T-cell (primary cell): ENCODE results near the gene TMEM201. TPM values are rescaled to one million over a fixed set of nuclear protein-coding genes. Genes with fewer than 3 reads are reported as not detected.

Experiments used
- ATAC-seq, 4 experiments: fragments of 200-7000 bp in 3 of 4; fragments of 150-1000 bp in 1 of 4; cut with Tn5 transposase; replicated peaks in 1 of 4; 1 replicate in 3 of 4; 2 replicates in 1 of 4; pipeline ENCODE4 v1.10.0; 2021; ENCODE audit warnings: moderate library complexity in 3 of 4, mild to moderate bottlenecking in 2 of 4, moderate number of reproducible peaks in 1 of 4
- CTCF ChIA-PET, 2 donors: fragments of 300-600 bp; sonication (Branson Sonifier 250); formaldehyde crosslinking; loops; one replicate each; lab custom pipeline; 2022; ENCODE audit warnings: antibody characterized with exemption in 2 of 2; lab: Charles Lee
- POLR2A ChIA-PET, 2 donors: fragments of 300-600 bp; sonication (Branson Sonifier 250); formaldehyde crosslinking; loops; one replicate each; lab custom pipeline; 2022; ENCODE audit warnings: antibody characterized with exemption in 2 of 2; lab: Charles Lee
- DNase-seq, 35 experiments: peaks; one replicate each; pipeline versions ENCODE4 v3.0.0 to v3.0.0-alpha.2; 2013 to 2023
- H3K27ac ChIP-seq: one replicate; pipeline ENCODE4 v1.5.1; 2013; ENCODE audit warnings: low read length
- H3K27me3 ChIP-seq, 2 experiments: replicated peaks in 1 of 2; 1 replicate in 1 of 2; 2 replicates in 1 of 2; pipeline versions ENCODE4 v1.6.1 to v1.7.0; 2013; ENCODE audit warnings: low read length in 1 of 2, mixed read lengths in 1 of 2; ENCODE audit not compliant: control insufficient read depth in 2 of 2, insufficient read depth in 2 of 2; ENCODE audit errors: extremely low read depth in 1 of 2
- H3K36me3 ChIP-seq, 2 donors: 1 replicate in 1 of 2; 2 replicates in 1 of 2; pipeline versions ENCODE4 v1.6.1 to v1.7.0; 2013; ENCODE audit warnings: low read length in 1 of 2; ENCODE audit not compliant: control insufficient read depth in 2 of 2, insufficient read depth in 1 of 2; ENCODE audit errors: extremely low read depth in 1 of 2
- H3K4me1 ChIP-seq, 2 experiments: 1 replicate in 1 of 2; 2 replicates in 1 of 2; pipeline versions ENCODE4 v1.6.1 to v1.7.0; 2013; ENCODE audit warnings: low read length in 2 of 2, mixed read lengths in 1 of 2; ENCODE audit not compliant: insufficient read depth in 2 of 2, control insufficient read depth in 1 of 2; ENCODE audit errors: extremely low read depth in 1 of 2
- H3K4me3 ChIP-seq, 2 donors: 1 replicate in 1 of 2; 2 replicates in 1 of 2; pipeline versions ENCODE4 v1.5.1 to v1.7.0; 2013; ENCODE audit warnings: mild to moderate bottlenecking in 2 of 2, low read length in 1 of 2, moderate library complexity in 1 of 2; ENCODE audit not compliant: control insufficient read depth in 1 of 2; ENCODE audit errors: extremely low read depth in 1 of 2
- H3K9me3 ChIP-seq: 2 replicates; pipeline ENCODE4 v1.7.0; 2013
- H3K27ac Mint-ChIP-seq, 2 donors: one replicate each; pipeline ENCODE4 v1.8.0; 2020 to 2021; ENCODE audit warnings: mild to moderate bottlenecking in 2 of 2, mixed read lengths in 2 of 2
- H3K27me3 Mint-ChIP-seq, 2 donors: one replicate each; pipeline ENCODE4 v1.8.0; 2021 to 2022; ENCODE audit warnings: mixed read lengths in 2 of 2
- H3K36me3 Mint-ChIP-seq: one replicate; pipeline ENCODE4 v1.8.0; 2021; ENCODE audit warnings: mixed read lengths
- H3K4me1 Mint-ChIP-seq, 3 donors: one replicate each; pipeline ENCODE4 v1.8.0; 2020 to 2022; ENCODE audit warnings: mixed read lengths in 3 of 3, mild to moderate bottlenecking in 1 of 3
- H3K4me3 Mint-ChIP-seq, 3 donors: one replicate each; pipeline ENCODE4 v1.8.0; 2020 to 2022; ENCODE audit warnings: mild to moderate bottlenecking in 3 of 3, mixed read lengths in 3 of 3, moderate library complexity in 3 of 3
- H3K9me3 Mint-ChIP-seq, 3 donors: one replicate each; pipeline ENCODE4 v1.8.0; 2020 to 2022; ENCODE audit warnings: mixed read lengths in 3 of 3
- WGBS: methylation state at CpG from one replicate; pipeline ENCODE4 v1.1.5; 2013; ENCODE audit warnings: missing lambda C conversion rate; ENCODE audit not compliant: insufficient coverage; 5-methylcytosine and 5-hydroxymethylcytosine counted together
- total RNA-seq, 35 experiments: library from RNA in 6 of 35; stranded (reverse) in 6 of 35; fragments of 120-200 nt in 1 of 35; gene quantifications; one replicate each; pipeline versions ENCODE4 v1.2.1 to v1.2.4 and lab custom pipeline; 2013 to 2026

TMEM201 gene
- total RNA-seq, 5 donors from 2014 or later (not counting 1 experiment from before 2014, with no cell fraction given) = 11.4 to 14.6 (median 12.5) TPM

DNA sequence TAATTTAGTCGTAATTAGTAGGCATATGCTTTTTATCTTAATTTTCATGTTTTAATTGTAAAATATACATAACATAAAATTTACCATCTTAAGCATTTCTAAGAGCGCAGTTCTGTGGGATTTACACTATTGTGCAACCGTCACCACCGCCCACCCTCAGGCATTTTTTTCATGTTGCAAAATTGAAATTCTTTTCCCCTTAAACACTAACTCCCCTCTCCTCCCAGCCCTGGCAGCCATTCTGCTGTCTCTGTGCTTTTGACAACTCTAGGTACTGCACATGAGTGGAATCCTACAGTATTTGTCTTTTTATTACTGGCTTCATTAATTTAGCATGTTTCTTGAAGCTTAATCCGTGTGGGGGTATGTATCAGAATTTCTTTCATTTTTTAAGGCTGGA is 70.6 kb downstream of the TMEM201 start:
- peaks cover 3 to 20% of the 10 kb centered on the region in 2 donors for H3K36me3 ChIP-seq
- no peaks in the 10 kb centered on the region for H3K27me3 ChIP-seq
- H3K9me3 Mint-ChIP-seq = no peaks in the 10 kb centered on the region
- DNase-seq (no peak), ATAC-seq (no peak)
- peaks cover 23% of the 10 kb centered on the region for H3K36me3 Mint-ChIP-seq
- CTCF ChIA-PET = interaction anchor here in 1 of 2 donors (0.9 kb wide), 1 partner anchor 9 kb away, joined by 5 read pairs; no protein-coding TSS in a partner anchor
- no peaks in the 10 kb centered on the region for H3K27me3 Mint-ChIP-seq
- no CpG with 5 or more reads among the region's 5 CpGs for WGBS
- H3K4me1 Mint-ChIP-seq = peaks cover 80 to 83% (median 82%) of the 10 kb centered on the region in 3 donors
- H3K27ac Mint-ChIP-seq = peak overlapping the region; percentile 75 to 82
- no peak overlapping the region for H3K4me3 ChIP-seq
- POLR2A ChIA-PET = no interaction called here
- H3K4me3 Mint-ChIP-seq = peak overlapping the region in 1 of 3 donors; percentile 100
- H3K4me1 ChIP-seq = peaks cover 14 to 89% of the 10 kb centered on the region in 2 experiments
- H3K9me3 ChIP-seq = no peaks in the 10 kb centered on the region
- H3K27ac ChIP-seq = no peak overlapping the region

DNA sequence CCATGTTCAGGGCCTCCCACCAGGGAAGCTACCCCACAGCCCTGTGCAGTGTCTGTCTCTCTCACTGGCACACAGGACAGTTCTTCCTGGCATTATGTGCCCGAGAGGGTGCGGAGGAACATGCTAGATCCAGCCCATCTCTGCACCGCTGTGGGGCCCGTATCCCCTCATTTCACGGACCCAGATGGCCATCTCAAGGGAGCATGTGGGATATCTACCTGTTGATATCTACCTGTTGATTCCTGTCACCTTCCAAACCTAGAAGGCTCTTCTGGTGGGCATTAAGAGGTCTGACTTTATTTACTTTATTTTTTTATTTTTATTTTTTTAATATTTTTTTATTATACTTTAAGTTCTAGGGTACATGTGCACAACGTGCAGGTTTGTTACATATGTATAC is 74.5 kb downstream of the TMEM201 start:
- POLR2A ChIA-PET = no interaction called here
- CTCF ChIA-PET = no interaction called here

More for the DNA sequence above, 74.5 kb downstream of the TMEM201 start:
- Mint-ChIP-seq H3K27me3 (no peaks in the 10 kb centered on the region), H3K27ac (peak overlapping the region in 1 of 2 donors; percentile 2), H3K4me1 (peaks cover 61 to 67% (median 64%) of the 10 kb centered on the region in 3 donors), H3K4me3 (peak overlapping the region in 1 of 3 donors; percentile 27), H3K36me3 (peaks cover 34% of the 10 kb centered on the region), H3K9me3 (no peaks in the 10 kb centered on the region)
- WGBS = 91% methylated on average over 4 of the region's 6 CpGs
- Histone ChIP-seq H3K27me3 (no peaks in the 10 kb centered on the region), H3K4me3 (no peak overlapping the region), H3K27ac (no peak overlapping the region), H3K9me3 (no peaks in the 10 kb centered on the region), H3K4me1 (peaks cover 4 to 80% of the 10 kb centered on the region in 2 experiments), H3K36me3 (peaks cover 9 to 35% of the 10 kb centered on the region in 2 donors)
- DNase-seq = no peak
- ATAC-seq = no peak

Other genes with a start within 250 kb of the TMEM201 start
- gene SLC25A33, start 49.4 kb upstream of the TMEM201 start, total RNA-seq = 1 to 10 TPM; 2.8 to 6.2 (median 4.4) TPM
- 100 to 1,000 TPM; 246 to 313 (median 280) TPM for gene PIK3CD, start 62.8 kb downstream of the TMEM201 start, total RNA-seq
- 100 to 1,000 TPM in 2 of 5 donors, 10 to 100 TPM in 3; 84.6 to 105 (median 91.2) TPM for gene CLSTN1, start 235.1 kb downstream of the TMEM201 start, total RNA-seq